GM12801 (cell line): ENCODE measurements around the gene MKNK1.

Experiments used
- TF ChIP-seq, protein P1 (sequence below): IDR thresholded peaks from one replicate; pipeline ENCODE4 v1.5.1; 2011; ENCODE audit warnings: control low read depth; ENCODE audit not compliant: insufficient read length; ENCODE audit errors: extremely low read depth

The MKNK1 gene

DNA sequence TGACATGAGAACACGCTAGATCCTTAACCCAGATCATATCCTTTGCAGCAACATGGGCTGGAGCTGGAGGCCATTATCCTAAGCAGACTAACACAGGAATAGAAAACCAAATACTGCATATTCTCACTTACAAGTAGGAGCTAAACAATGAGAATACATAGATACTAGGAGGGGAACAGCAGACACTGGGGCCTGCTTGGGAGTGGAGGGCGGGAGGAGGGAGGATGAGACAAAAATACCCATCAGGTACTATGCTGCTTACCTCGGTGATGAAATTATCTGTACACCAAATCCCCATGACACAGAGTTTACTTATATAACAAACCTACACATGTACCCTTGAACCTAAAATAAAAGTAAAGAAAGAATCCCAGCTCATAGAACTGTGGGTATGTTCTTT lies 13.8 kb upstream of the MKNK1 start:
- TF ChIP-seq, protein P1, sequence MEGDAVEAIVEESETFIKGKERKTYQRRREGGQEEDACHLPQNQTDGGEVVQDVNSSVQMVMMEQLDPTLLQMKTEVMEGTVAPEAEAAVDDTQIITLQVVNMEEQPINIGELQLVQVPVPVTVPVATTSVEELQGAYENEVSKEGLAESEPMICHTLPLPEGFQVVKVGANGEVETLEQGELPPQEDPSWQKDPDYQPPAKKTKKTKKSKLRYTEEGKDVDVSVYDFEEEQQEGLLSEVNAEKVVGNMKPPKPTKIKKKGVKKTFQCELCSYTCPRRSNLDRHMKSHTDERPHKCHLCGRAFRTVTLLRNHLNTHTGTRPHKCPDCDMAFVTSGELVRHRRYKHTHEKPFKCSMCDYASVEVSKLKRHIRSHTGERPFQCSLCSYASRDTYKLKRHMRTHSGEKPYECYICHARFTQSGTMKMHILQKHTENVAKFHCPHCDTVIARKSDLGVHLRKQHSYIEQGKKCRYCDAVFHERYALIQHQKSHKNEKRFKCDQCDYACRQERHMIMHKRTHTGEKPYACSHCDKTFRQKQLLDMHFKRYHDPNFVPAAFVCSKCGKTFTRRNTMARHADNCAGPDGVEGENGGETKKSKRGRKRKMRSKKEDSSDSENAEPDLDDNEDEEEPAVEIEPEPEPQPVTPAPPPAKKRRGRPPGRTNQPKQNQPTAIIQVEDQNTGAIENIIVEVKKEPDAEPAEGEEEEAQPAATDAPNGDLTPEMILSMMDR: no peak

DNA sequence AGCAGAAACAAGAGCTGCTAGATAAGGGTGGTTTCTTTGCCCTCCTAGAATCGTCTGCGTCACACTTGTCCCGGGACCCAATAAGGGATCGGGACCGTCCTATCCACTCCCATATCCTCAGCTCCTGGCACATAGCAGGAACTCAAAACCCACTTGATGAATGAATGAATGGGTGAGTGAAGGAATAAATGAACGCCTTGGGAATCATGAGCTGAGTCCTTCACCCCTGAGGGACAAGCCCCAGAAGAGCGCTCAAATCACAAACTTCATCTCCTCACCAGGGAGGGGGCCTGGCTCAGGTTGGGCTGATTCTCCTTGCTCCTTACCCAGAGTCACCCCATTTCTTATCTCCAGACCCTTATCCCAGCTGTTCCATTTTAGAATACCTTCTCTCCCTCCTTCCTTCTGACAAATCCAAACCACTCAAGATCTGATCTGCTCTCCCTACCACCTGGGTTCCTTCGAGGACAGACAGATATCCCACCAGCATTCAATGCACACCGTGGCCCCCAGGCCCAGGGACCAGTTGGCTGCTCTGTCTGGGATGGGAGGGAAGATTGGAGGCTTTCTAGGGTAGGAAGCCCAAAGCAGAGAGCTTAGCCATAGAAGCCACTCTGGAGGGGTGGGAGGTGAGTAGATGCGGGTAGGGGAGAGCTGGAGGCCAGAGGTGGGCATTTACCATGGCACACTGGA lies 13.2 kb upstream of the MKNK1 start:
- TF ChIP-seq, protein P1: no peak

DNA sequence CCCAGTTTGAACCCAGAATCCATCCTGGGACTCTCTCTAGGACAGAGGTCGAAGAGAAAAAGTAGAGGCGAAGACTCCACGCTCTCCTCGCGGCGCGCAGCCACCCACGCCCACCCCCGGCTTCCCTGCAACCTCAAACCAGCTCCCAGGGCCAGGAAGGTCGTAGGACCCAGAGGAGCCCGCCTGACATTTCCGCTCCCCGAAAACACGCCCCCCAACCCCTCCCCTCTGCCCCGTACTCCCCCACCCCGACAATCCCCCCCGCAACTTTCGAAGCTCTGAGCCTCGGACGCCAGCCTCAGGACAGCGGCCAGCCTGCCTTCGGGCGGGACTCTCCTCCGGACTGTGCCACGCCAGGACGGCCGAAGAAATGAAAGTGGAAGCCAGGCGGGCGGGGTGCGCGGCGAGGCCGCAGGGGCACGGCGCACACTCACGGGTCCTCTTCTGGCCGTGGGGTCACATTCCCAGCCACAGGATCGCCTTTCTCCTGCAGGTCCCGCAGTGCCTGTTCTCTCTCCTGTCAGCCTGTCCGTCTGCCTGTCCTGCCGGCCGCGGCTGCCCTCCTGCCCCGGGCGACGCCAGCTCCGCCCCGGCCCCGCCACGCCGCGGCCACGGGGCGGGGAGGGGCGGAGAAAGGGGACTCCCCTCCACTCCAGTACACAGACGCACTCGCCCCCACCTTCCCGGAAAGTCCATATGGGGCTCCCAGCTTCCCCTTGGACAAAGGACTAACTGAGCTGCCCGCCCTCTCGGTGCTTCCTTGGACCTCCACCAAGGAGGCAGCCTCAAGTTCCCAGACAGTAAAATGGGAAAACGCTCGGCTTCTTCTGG lies 12.4 kb upstream of the MKNK1 start, which contains the start of gene MOB3C:
MOB3C (minus strand) TSS at position 535 of the 831 bp plus-strand sequence. CDS start 3,490 bp downstream, outside the sequence.
- TF ChIP-seq, protein P1: no peak

DNA sequence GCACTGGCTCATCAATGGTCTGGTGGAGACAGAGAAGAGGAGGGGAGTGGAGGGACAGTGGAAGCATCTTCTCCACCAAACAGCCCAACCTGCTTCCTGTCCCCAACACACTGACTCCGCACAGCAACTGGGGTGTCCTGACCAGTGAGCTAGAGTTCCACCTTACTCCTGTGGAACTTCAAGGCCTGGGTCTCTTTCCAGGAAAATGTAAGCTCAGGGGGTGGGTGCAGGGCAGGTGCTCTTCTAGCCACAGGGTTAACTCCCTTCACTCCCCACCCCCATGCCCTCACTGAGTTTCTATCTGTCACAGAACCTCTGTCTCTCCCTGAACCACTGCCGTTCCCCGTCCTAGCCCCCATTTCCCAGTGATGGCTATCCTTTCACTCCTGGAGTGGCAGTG lies 11.7 kb upstream of the MKNK1 start:
- TF ChIP-seq, protein P1: no peak

DNA sequence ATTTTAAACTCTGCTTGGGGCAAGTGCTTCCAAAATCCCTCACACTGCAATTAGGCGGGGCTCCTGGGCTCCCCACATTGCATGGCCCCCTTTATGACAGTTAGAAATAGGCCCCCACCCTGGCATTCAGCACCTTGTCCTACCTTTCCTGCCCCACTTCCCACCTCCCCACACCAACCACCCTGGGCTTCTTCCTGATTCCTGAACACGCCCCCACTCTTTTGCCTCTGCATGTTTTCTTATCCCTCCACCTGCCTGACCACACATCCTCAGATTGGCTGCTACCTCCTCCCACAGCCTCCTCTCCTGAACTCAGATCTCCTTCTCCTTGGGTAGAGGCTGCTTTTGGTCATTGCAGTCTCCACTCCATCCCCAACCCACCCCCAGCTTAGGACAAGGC lies 11.0 kb upstream of the MKNK1 start:
- TF ChIP-seq, protein P1: no peak

DNA sequence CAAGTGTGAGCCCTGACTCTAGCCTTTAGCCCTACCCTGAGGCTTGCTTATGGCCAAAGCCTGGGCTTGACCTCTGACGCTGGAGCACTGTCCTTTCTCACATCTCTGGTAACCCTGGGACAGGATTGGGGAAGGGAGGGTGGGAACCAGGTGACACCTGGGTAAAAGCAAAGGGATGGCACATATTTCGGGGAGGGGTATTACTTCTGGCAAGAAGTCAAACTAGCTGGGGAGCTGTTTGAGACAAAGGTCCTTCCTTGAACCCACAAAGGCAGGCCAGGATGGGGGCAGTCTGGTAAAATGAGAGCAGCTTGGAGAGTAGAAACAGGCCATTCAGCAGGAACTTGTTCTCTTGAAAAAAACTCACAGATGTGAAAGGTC lies 10.5 kb upstream of the MKNK1 start:
- TF ChIP-seq, protein P1: no peak
